ENCODE data around the gene CCDC33. TPM values are rescaled to one million over a fixed set of nuclear protein-coding genes. Genes with fewer than 3 reads are reported as not detected.

CCDC33 gene
- total RNA-seq, 1 experiment from 2014 or later, result 0.77 TPM

DNA sequence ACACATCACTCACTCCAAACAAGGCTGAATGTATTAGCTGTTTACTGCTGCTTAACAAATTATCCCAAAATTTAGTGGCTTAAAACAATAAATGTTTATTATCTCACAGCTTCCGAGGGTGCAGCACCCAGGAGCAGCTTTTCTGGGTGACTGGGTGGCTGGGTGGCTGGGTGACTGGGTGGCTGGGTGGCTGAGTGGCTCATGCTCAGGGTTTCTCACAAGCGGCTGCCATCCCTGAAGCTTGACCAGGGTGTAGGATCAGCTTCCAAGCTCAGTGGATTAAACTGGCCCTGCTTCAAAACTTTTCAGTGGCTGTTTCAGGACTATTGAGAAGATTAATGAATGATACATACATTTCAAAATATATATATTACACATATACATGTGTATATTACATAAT, 133.6 kb downstream of the CCDC33 start:
- H3K9me2 ChIP-seq (replicated peaks; ENCODE audit: low read length), result no peaks in the 10 kb centered on the region
- ChIA-PET POLR2A (ENCODE audit: unreplicated experiment) (no interaction called here), CTCF (no interaction called here)
- no peak for ATAC-seq
- BruUV-seq (replicated peaks), result no TSS peak
- peaks cover 11% of the 10 kb centered on the region for H3K27me3 ChIP-seq (ENCODE audit: low read length)
- H3K4me1 ChIP-seq (ENCODE audit: insufficient read depth, low read length), result peaks cover 4% of the 10 kb centered on the region
- no peak for DNase-seq
- no peaks in the 10 kb centered on the region for H3K79me2 ChIP-seq (ENCODE audit: low read length)
- H4K20me1 ChIP-seq (ENCODE audit: low read length), result no peaks in the 10 kb centered on the region
- no peaks in the 10 kb centered on the region for H3K36me3 ChIP-seq (ENCODE audit: low read depth, low read length)
- no peak for TF ChIP-seq EZH2 (IDR thresholded peaks at IDR 0.05; ENCODE audit: low read length, unreplicated experiment)
- TF ChIP-seq, protein P1, sequence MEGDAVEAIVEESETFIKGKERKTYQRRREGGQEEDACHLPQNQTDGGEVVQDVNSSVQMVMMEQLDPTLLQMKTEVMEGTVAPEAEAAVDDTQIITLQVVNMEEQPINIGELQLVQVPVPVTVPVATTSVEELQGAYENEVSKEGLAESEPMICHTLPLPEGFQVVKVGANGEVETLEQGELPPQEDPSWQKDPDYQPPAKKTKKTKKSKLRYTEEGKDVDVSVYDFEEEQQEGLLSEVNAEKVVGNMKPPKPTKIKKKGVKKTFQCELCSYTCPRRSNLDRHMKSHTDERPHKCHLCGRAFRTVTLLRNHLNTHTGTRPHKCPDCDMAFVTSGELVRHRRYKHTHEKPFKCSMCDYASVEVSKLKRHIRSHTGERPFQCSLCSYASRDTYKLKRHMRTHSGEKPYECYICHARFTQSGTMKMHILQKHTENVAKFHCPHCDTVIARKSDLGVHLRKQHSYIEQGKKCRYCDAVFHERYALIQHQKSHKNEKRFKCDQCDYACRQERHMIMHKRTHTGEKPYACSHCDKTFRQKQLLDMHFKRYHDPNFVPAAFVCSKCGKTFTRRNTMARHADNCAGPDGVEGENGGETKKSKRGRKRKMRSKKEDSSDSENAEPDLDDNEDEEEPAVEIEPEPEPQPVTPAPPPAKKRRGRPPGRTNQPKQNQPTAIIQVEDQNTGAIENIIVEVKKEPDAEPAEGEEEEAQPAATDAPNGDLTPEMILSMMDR (conservative IDR thresholded peaks at IDR 0.05; ENCODE audit: low read depth, low read length), result no peak
- TF ChIP-seq EZH2phosphoT487 (IDR thresholded peaks at IDR 0.05; ENCODE audit: borderline replicate concordance, low read length), result no peak
- H3K4me3 ChIP-seq (ENCODE audit: low read length), result no peak overlapping the region
- intact Hi-C loops (cut with micrococcal nuclease), result loop anchor here (5.0 kb wide), 2 partner anchors 248 to 263 kb away; partner anchors contain the start of gene CLK3
- no peak overlapping the region for H3K27ac ChIP-seq (ENCODE audit: low read length)
- H3K4me2 ChIP-seq (ENCODE audit: low read length), result no peak overlapping the region
- H2AFZ ChIP-seq (ENCODE audit: low read length), result no peak overlapping the region
- H3K9me3 ChIP-seq (ENCODE audit: low read length), result no peaks in the 10 kb centered on the region
- no peak overlapping the region for H3K9ac ChIP-seq (ENCODE audit: low read length)
- no peaks in the 10 kb centered on the region for H3F3A ChIP-seq (ENCODE audit: low read length, unreplicated experiment)

DNA sequence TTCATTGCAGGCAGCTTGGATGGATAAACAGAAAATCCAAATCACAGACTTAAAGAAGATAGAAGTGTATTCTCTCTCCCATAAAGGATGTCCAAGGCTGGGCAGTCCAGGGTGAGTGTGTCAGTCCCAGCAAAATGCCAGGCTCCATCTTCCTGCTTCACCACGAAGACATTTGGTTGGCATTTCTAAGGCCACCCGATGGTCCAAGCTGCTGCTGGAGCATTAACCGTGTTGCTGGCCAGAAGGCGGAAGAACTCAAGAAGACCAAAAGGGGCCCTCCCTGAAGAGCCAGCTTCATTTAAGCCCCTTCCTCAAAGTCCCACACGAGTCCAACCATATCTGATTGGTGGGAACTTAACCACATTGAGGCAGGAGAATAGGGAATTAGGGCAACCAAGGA, 134.3 kb downstream of the CCDC33 start:
- Histone ChIP-seq H3K36me3 (ENCODE audit: low read depth, low read length) (no peaks in the 10 kb centered on the region), H3K79me2 (ENCODE audit: low read length) (no peaks in the 10 kb centered on the region), H3K27me3 (ENCODE audit: low read length) (peaks cover 11% of the 10 kb centered on the region), H4K20me1 (ENCODE audit: low read length) (no peaks in the 10 kb centered on the region), H3K9ac (ENCODE audit: low read length) (no peak overlapping the region), H3K4me3 (ENCODE audit: low read length) (no peak overlapping the region), H2AFZ (ENCODE audit: low read length) (no peak overlapping the region), H3K4me1 (ENCODE audit: insufficient read depth, low read length) (peaks cover 8% of the 10 kb centered on the region), H3K4me2 (ENCODE audit: low read length) (no peak overlapping the region), H3K9me3 (ENCODE audit: low read length) (no peaks in the 10 kb centered on the region), H3K9me2 (replicated peaks; ENCODE audit: low read length) (no peaks in the 10 kb centered on the region), H3F3A (ENCODE audit: low read length, unreplicated experiment) (no peaks in the 10 kb centered on the region), H3K27ac (ENCODE audit: low read length) (no peak overlapping the region)
- CTCF ChIA-PET, result no interaction called here
- no peak for ATAC-seq
- TF ChIP-seq, protein P1 (conservative IDR thresholded peaks at IDR 0.05; ENCODE audit: low read depth, low read length), result no peak
- TF ChIP-seq EZH2phosphoT487 (IDR thresholded peaks at IDR 0.05; ENCODE audit: borderline replicate concordance, low read length) (no peak), EZH2 (IDR thresholded peaks at IDR 0.05; ENCODE audit: low read length, unreplicated experiment) (no peak)
- intact Hi-C loops (cut with micrococcal nuclease), result loop anchor here (5.0 kb wide), 2 partner anchors 247 to 262 kb away; partner anchors contain the start of gene CLK3
- no TSS peak for BruUV-seq (replicated peaks)
- no peak for DNase-seq
- POLR2A ChIA-PET (ENCODE audit: unreplicated experiment), result no interaction called here

DNA sequence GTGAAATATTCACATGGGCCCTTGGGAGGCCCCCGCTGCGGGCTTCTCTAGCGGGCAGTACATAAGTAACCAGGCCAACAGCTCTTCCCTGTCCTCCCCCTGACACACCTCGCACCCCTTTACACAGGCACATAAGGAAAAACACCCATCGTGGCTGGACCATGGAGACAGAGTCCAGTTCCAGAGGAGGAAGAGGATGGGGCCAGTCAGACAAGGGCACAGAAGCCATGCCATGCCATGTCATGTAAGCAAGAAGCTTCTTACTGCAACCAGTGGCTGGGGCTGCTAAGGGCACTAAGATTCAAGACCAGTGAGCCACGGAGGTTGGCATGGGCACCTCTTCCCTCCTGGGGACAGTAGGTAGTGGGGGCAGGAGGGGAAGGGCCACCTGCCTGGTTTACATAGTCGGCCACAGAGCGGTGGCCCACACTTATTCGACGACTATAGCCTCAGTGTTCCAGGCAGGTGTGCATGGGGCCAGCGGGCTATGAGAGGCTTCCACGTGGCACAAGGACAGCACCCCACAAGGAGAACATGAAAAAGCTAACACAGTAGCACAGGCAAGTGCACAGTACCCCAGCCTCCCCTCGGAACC, 137.0 kb downstream of the CCDC33 start:
- no peaks in the 10 kb centered on the region for H3K9me2 ChIP-seq (replicated peaks; ENCODE audit: low read length)
- POLR2A ChIA-PET (ENCODE audit: unreplicated experiment), result no interaction called here
- TF ChIP-seq, protein P1 (conservative IDR thresholded peaks at IDR 0.05; ENCODE audit: low read depth, low read length), result no peak
- no peak for TF ChIP-seq EZH2phosphoT487 (IDR thresholded peaks at IDR 0.05; ENCODE audit: borderline replicate concordance, low read length)
- no peak for TF ChIP-seq EZH2 (IDR thresholded peaks at IDR 0.05; ENCODE audit: low read length, unreplicated experiment)
- no peaks in the 10 kb centered on the region for H3K79me2 ChIP-seq (ENCODE audit: low read length)
- no peak for DNase-seq
- H3K9me3 ChIP-seq (ENCODE audit: low read length), result no peaks in the 10 kb centered on the region
- CTCF ChIA-PET, result interaction anchor here (0.7 kb wide), 1 partner anchor 246 kb away, joined by 3 read pairs; no protein-coding TSS in a partner anchor
- intact Hi-C loops (cut with micrococcal nuclease), result loop anchor here (5.0 kb wide), 2 partner anchors 244 to 259 kb away; partner anchors contain the start of gene CLK3
- peaks cover 8% of the 10 kb centered on the region for H3K4me1 ChIP-seq (ENCODE audit: insufficient read depth, low read length)
- H3K4me3 ChIP-seq (ENCODE audit: low read length), result peak overlapping the region; percentile 85; the same call in 1 of the 2 replicates
- BruUV-seq (replicated peaks), result no TSS peak
- H3K27me3 ChIP-seq (ENCODE audit: low read length), result peaks cover 11% of the 10 kb centered on the region
- no peaks in the 10 kb centered on the region for H4K20me1 ChIP-seq (ENCODE audit: low read length)
- H2AFZ ChIP-seq (ENCODE audit: low read length), result peak overlapping the region; percentile 9; the same call in 1 of the 2 replicates
- H3K4me2 ChIP-seq (ENCODE audit: low read length), result peak overlapping the region; percentile 100
- no peaks in the 10 kb centered on the region for H3F3A ChIP-seq (ENCODE audit: low read length, unreplicated experiment)
- no peak overlapping the region for H3K27ac ChIP-seq (ENCODE audit: low read length)
- H3K9ac ChIP-seq (ENCODE audit: low read length), result no peak overlapping the region
- ATAC-seq, result no peak
- H3K36me3 ChIP-seq (ENCODE audit: low read depth, low read length), result no peaks in the 10 kb centered on the region

Measured in PC-3 (cell line).